BJ (cell line): ENCODE results near the gene CNTN5. TPM values are rescaled to one million over a fixed set of nuclear protein-coding genes. Genes with fewer than 3 reads are reported as not detected.

Experiments used
- CTCF ChIA-PET: fragments of 350-600 bp; formaldehyde crosslinking; extraction: SDS; loops from one replicate; lab custom pipeline; 2021; ENCODE audit warnings: antibody characterized with exemption, inconsistent platforms; lab: Yijun Ruan, JAX
- POLR2A ChIA-PET: fragments of 300-600 bp; sonication (Branson Sonifier 250); formaldehyde crosslinking; extraction: SDS; loops from one replicate; lab custom pipeline; 2021; ENCODE audit warnings: antibody characterized with exemption; lab: Charles Lee
- DNase-seq: peaks from one replicate; pipeline ENCODE4 v3.0.0-alpha.2; 2011; ENCODE audit warnings: low read depth
- H3K27me3 ChIP-seq: 2 replicates; pipeline ENCODE4 v1.6.0; 2011; ENCODE audit warnings: low read length; ENCODE audit not compliant: control insufficient read depth, insufficient read depth
- H3K36me3 ChIP-seq: 2 replicates; pipeline ENCODE4 v1.5.1; 2011; ENCODE audit warnings: low read length; ENCODE audit not compliant: control insufficient read depth, insufficient read depth
- H3K4me3 ChIP-seq: 2 replicates; pipeline ENCODE4 v1.5.1; 2011; ENCODE audit warnings: low read depth, mild to moderate bottlenecking, control low read depth, low read length
- CTCF ChIP-seq: IDR thresholded peaks from 2 replicates; pipeline ENCODE4 v1.5.1; 2011; ENCODE audit warnings: low read depth, mild to moderate bottlenecking, control low read depth, inconsistent platforms, low read length, moderate library complexity; ENCODE audit not compliant: insufficient read depth
- polyA plus RNA-seq: library from polyadenylated mRNA; depleted of rRNA; stranded (reverse); fragments of >200 nt; gene quantifications from 2 replicates; pipeline ENCODE4 v1.2.3, GENCODE V29; 2011

Gene CNTN5
- polyA plus RNA-seq, 1 experiment: not detected

DNA sequence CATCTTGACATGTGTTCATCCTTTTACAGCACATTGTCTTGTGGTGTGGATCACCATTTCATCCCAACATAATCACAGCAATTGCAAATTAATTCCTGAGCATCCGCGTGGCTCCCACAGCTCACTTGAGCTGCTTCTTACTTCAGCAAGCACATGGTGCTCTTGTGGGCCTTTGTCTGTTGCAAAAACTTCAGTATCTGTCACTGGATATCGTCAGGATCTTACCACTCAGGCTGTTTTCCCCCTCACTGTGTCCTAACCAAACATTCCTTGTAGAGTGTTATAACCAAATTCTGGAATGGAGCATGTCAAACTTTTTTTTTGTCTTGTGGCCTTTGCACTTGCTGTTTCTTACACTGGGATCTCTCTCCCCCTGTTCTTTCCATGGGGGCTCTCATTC is 983.2 kb downstream of the CNTN5 start:
- POLR2A ChIA-PET: no interaction called here
- TF ChIP-seq CTCF: no peak
- H3K4me3 ChIP-seq: no peak overlapping the region
- H3K36me3 ChIP-seq: no peaks in the 10 kb centered on the region
- DNase-seq: no peak
- CTCF ChIA-PET: no interaction called here
- H3K27me3 ChIP-seq: no peaks in the 10 kb centered on the region

- POLR2A ChIA-PET: no interaction called here
- no peak for DNase-seq
- no peaks in the 10 kb centered on the region for H3K27me3 ChIP-seq
- no peak overlapping the region for H3K4me3 ChIP-seq
- H3K36me3 ChIP-seq: no peaks in the 10 kb centered on the region
- no peak for TF ChIP-seq CTCF
- CTCF ChIA-PET: no interaction called here
These were observed 983.8 kb downstream of the CNTN5 start for GRCh38 chr11:100004541-100004940.

DNA sequence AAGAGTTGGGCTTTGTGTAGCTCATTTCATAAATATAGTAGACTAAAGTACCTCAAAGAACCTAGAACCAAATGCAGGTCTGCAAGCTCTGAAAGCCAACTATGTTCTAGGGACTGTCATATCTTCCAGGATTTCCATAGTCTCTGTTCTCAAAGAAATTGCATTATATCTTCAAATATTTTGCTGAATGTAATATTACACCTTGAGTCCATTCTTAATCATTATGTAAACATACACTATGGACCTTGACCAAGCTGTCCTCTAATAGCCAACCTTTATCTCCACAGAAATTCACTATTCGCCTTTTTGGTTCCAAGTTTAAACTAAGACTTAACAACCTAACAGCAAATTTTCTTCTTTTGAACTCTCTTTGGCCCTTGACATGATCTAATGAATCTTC is 987.7 kb downstream of the CNTN5 start:
- no peaks in the 10 kb centered on the region for H3K27me3 ChIP-seq
- no peak overlapping the region for H3K4me3 ChIP-seq
- no peak for TF ChIP-seq CTCF
- POLR2A ChIA-PET: no interaction called here
- no peaks in the 10 kb centered on the region for H3K36me3 ChIP-seq
- DNase-seq: no peak
- CTCF ChIA-PET: no interaction called here

- H3K4me3 ChIP-seq: no peak overlapping the region
- ChIA-PET POLR2A (no interaction called here), CTCF (no interaction called here)
- H3K36me3 ChIP-seq: no peaks in the 10 kb centered on the region
- no peak for TF ChIP-seq CTCF
- DNase-seq: no peak
- no peaks in the 10 kb centered on the region for H3K27me3 ChIP-seq
These were observed 989.0 kb downstream of the CNTN5 start for GRCh38 chr11:100009728-100010127.

- DNase-seq: no peak
- Histone ChIP-seq H3K4me3 (no peak overlapping the region), H3K36me3 (no peaks in the 10 kb centered on the region), H3K27me3 (no peaks in the 10 kb centered on the region)
- ChIA-PET CTCF (no interaction called here), POLR2A (no interaction called here)
- TF ChIP-seq CTCF: no peak
These were observed 989.6 kb downstream of the CNTN5 start for GRCh38 chr11:100010393-100010792.
